HepG2 (cell line): Measurements from ENCODE around the gene TOB1. TPM values are rescaled to one million over a fixed set of nuclear protein-coding genes. Genes with fewer than 3 reads are reported as not detected.

Experiments used
- HMG20B ChIP-seq: conservative IDR thresholded peaks from 2 replicates; pipeline ENCODE4 v1.6.1; 2016; ENCODE audit warnings: missing genetic modification reagents, missing compliant biosample characterization
- HNRNPK ChIP-seq: fragments of 200-400 bp; formaldehyde crosslinking; IDR thresholded peaks from 2 replicates; pipeline ENCODE4 v1.6.1; 2018; ENCODE audit warnings: low read length, low read depth, moderate library complexity, mild to moderate bottlenecking; ENCODE audit not compliant: poor library complexity, severe bottlenecking
- HNRNPL ChIP-seq: fragments of 200-400 bp; formaldehyde crosslinking; IDR thresholded peaks from 2 replicates; pipeline ENCODE4 v1.6.1; 2017; ENCODE audit warnings: mild to moderate bottlenecking, low read depth, low read length
- SNAI1 ChIP-seq: sonication (generic); formaldehyde crosslinking; IDR thresholded peaks from 2 replicates; pipeline ENCODE4 v1.5.0; 2020; ENCODE audit warnings: mild to moderate bottlenecking, missing genetic modification reagents, borderline replicate concordance
- STAT6 ChIP-seq: sonication (generic); formaldehyde crosslinking; IDR thresholded peaks from 2 replicates; pipeline ENCODE4 v1.4.0; 2020; ENCODE audit warnings: missing genetic modification reagents, mild to moderate bottlenecking, borderline replicate concordance
- TCF7 ChIP-seq: sonication (generic); IDR thresholded peaks from 2 replicates; pipeline ENCODE4 v1.6.1; 2016; ENCODE audit warnings: antibody characterized with exemption, low read depth
- TGIF2 ChIP-seq: IDR thresholded peaks from 2 replicates; pipeline ENCODE4 v1.6.1; 2016; ENCODE audit warnings: control low read depth, missing compliant biosample characterization
- ZBTB46 ChIP-seq: sonication (generic); formaldehyde crosslinking; IDR thresholded peaks from 2 replicates; pipeline ENCODE4 v1.4.0; 2020; ENCODE audit warnings: mild to moderate bottlenecking, missing genetic modification reagents, borderline replicate concordance
- ZMAT3 ChIP-seq: sonication (generic); formaldehyde crosslinking; conservative IDR thresholded peaks from 2 replicates; pipeline ENCODE4 v1.7.0; 2021; ENCODE audit warnings: missing genetic modification reagents
- ZNF180 ChIP-seq: sonication (generic); formaldehyde crosslinking; IDR thresholded peaks from 2 replicates; pipeline ENCODE4 v1.4.0; 2020; ENCODE audit warnings: low read depth, missing genetic modification reagents, borderline replicate concordance
- ZNF256 ChIP-seq: sonication (generic); formaldehyde crosslinking; conservative IDR thresholded peaks from 2 replicates; pipeline ENCODE4 v1.4.0; 2020; ENCODE audit warnings: missing genetic modification reagents
- polyA plus RNA-seq, 8 experiments: library from polyadenylated mRNA; depleted of rRNA in 3 of 8; stranded (reverse) in 7 of 8; unstranded in 1 of 8; fragments of >200 nt; fragmentation: Illumina TruSeq in 4 of 8; extraction: Trizol in 4 of 8; gene quantifications; 2 replicates each; pipeline versions ENCODE4 v1.2.1 to v1.2.3, GENCODE V29; 2011 to 2016; ENCODE audit warnings: low read depth in 4 of 8, missing spikeins in 1 of 8, mixed read lengths in 1 of 8; ENCODE audit not compliant: insufficient read depth in 1 of 8
- total RNA-seq, 5 experiments: library from RNA; depleted of rRNA; stranded (reverse); fragments of >200 nt; fragmentation: Illumina TruSeq; extraction: Trizol; gene quantifications; 2 replicates each; pipeline ENCODE4 v1.2.3, GENCODE V29; 2016; ENCODE audit warnings: low read depth in 1 of 5
- TF ChIP-seq, protein P1 (sequence below): sonication (generic); formaldehyde crosslinking; IDR thresholded peaks from 2 replicates; pipeline ENCODE4 v1.5.0; 2020; ENCODE audit warnings: mild to moderate bottlenecking, missing genetic modification reagents, borderline replicate concordance
- TF ChIP-seq, protein P2 (sequence below): sonication (generic); formaldehyde crosslinking; IDR thresholded peaks from 2 replicates; pipeline ENCODE4 v1.5.1; 2020; ENCODE audit warnings: missing genetic modification reagents, mild to moderate bottlenecking, borderline replicate concordance

Gene TOB1
- total and polyA plus RNA-seq, 2 of the 13 experiments (the other 11 are each of a cell fraction or from before 2014, with no cell fraction given): 21.9 to 57.7 TPM

DNA sequence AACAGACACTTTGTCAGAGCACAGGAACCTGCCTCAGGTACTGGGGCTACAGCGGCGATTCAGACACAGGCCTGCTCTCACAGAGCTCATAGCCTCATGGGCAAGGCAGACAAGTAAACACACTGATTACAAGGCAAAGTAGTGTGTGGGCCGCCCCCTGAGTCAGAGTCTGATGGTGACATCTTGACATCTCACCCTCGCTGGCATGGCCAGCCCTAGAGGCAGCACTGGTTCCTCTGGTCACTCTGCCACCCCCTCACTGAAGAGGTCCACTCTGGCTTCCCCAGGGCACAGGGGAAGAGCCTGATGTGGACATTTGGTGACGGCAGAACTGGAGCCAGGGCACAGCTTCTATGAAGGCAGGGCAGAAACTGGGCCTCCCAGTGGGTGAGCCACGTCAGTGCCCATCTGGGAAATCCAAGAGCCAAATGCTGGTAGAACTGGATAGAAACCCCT, 32.9 kb upstream of the TOB1 start (continued):
- TF ChIP-seq HNRNPK (no peak), STAT6 (CRISPR knock-in tag) (no peak), HNRNPL (peak; percentile 94), ZNF180 (no peak), SNAI1 (no peak), ZNF256 (CRISPR knock-in tag) (no peak), HMG20B (CRISPR knock-in tag) (peak; percentile 66; the same call in 1 of the 2 replicates), ZMAT3 (CRISPR knock-in tag) (no peak), ZBTB46 (0 out of 2 replicates have a peak, but pooled peaks have one; percentile 52), TCF7 (no peak), TGIF2 (CRISPR knock-in tag) (no peak)
- TF ChIP-seq, protein P1, sequence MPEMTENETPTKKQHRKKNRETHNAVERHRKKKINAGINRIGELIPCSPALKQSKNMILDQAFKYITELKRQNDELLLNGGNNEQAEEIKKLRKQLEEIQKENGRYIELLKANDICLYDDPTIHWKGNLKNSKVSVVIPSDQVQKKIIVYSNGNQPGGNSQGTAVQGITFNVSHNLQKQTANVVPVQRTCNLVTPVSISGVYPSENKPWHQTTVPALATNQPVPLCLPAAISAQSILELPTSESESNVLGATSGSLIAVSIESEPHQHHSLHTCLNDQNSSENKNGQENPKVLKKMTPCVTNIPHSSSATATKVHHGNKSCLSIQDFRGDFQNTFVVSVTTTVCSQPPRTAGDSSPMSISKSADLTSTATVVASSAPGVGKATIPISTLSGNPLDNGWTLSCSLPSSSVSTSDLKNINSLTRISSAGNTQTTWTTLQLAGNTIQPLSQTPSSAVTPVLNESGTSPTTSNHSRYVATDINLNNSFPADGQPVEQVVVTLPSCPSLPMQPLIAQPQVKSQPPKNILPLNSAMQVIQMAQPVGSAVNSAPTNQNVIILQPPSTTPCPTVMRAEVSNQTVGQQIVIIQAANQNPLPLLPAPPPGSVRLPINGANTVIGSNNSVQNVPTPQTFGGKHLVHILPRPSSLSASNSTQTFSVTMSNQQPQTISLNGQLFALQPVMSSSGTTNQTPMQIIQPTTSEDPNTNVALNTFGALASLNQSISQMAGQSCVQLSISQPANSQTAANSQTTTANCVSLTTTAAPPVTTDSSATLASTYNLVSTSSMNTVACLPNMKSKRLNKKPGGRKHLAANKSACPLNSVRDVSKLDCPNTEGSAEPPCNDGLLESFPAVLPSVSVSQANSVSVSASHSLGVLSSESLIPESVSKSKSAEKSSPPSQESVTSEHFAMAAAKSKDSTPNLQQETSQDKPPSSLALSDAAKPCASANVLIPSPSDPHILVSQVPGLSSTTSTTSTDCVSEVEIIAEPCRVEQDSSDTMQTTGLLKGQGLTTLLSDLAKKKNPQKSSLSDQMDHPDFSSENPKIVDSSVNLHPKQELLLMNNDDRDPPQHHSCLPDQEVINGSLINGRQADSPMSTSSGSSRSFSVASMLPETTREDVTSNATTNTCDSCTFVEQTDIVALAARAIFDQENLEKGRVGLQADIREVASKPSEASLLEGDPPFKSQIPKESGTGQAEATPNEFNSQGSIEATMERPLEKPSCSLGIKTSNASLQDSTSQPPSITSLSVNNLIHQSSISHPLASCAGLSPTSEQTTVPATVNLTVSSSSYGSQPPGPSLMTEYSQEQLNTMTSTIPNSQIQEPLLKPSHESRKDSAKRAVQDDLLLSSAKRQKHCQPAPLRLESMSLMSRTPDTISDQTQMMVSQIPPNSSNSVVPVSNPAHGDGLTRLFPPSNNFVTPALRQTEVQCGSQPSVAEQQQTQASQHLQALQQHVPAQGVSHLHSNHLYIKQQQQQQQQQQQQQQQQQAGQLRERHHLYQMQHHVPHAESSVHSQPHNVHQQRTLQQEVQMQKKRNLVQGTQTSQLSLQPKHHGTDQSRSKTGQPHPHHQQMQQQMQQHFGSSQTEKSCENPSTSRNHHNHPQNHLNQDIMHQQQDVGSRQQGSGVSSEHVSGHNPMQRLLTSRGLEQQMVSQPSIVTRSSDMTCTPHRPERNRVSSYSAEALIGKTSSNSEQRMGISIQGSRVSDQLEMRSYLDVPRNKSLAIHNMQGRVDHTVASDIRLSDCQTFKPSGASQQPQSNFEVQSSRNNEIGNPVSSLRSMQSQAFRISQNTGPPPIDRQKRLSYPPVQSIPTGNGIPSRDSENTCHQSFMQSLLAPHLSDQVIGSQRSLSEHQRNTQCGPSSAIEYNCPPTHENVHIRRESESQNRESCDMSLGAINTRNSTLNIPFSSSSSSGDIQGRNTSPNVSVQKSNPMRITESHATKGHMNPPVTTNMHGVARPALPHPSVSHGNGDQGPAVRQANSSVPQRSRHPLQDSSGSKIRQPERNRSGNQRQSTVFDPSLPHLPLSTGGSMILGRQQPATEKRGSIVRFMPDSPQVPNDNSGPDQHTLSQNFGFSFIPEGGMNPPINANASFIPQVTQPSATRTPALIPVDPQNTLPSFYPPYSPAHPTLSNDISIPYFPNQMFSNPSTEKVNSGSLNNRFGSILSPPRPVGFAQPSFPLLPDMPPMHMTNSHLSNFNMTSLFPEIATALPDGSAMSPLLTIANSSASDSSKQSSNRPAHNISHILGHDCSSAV (CRISPR knock-in tag): no peak
- TF ChIP-seq, protein P2, sequence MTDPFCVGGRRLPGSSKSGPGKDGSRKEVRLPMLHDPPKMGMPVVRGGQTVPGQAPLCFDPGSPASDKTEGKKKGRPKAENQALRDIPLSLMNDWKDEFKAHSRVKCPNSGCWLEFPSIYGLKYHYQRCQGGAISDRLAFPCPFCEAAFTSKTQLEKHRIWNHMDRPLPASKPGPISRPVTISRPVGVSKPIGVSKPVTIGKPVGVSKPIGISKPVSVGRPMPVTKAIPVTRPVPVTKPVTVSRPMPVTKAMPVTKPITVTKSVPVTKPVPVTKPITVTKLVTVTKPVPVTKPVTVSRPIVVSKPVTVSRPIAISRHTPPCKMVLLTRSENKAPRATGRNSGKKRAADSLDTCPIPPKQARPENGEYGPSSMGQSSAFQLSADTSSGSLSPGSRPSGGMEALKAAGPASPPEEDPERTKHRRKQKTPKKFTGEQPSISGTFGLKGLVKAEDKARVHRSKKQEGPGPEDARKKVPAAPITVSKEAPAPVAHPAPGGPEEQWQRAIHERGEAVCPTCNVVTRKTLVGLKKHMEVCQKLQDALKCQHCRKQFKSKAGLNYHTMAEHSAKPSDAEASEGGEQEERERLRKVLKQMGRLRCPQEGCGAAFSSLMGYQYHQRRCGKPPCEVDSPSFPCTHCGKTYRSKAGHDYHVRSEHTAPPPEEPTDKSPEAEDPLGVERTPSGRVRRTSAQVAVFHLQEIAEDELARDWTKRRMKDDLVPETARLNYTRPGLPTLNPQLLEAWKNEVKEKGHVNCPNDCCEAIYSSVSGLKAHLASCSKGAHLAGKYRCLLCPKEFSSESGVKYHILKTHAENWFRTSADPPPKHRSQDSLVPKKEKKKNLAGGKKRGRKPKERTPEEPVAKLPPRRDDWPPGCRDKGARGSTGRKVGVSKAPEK (CRISPR knock-in tag): no peak
